GM15510 (cell line): ENCODE measurements around the gene TUBB2A.

Experiments
- POLR2A ChIP-seq: IDR thresholded peaks from 3 replicates; pipeline ENCODE4 v1.6.1; 2011; ENCODE audit warnings: borderline replicate concordance; ENCODE audit not compliant: insufficient read length; ENCODE audit errors: extremely low read depth

The TUBB2A gene

DNA sequence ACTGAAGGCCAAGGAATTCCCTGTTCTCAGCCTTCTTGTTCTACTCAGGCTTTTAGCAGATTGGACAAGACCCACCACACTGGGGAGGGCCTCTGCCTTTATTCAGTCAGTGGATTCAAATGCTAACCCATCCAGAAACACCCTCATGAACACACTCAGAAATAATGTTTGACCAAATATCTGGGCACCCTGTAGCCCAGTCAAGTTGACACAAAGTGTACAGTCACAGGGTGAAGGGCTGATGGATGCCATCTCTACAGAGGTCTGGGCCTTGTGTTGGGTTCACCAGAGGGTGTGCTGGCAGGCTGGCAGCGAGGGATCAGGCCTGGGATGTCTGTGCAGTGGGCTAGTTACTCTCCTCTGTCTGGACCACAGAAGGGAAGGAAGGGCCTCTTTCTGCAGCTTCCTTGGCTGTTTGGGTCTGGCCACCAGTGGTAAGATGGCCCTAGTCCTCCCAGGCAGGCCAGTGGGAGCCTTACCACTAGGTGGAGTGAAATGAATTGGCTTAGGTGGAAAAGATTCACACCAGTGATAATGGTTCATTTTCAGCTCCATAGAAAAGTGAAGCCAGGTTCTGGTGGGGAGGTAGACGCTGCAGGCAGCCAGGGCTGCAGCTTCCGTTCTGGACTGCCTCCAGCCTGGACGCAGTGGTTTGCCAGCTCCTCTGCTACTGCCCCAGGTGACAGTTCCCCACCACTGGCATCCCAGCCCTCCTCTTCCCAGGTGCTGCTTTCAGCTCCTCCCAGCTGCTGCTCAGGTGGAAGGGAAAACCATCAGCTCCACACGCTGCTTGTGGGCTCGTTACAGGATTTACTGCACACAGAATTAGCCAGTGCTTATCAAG, 9.2 kb downstream of the TUBB2A start:
- no peak for TF ChIP-seq POLR2A

DNA sequence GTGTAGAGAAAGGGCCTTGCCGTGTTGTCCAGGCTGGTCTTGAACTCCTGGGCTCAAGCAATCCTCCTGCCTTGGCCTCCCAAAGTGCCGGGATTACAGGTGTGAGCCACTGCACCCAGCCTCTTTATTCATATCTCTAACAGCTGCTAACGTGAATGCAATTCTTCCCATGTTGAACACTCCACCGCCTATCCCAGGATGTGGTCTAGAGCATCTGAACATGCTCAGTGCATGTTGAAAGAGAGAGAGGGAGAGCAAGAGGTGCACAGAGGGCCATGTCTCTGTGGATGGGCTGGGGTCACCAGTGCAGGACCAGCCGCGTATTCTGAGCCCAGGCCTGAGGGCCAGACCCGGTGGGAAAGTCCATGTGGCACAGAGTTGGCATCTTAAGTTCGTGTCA, 12.8 kb downstream of the TUBB2A start:
- no peak for TF ChIP-seq POLR2A

DNA sequence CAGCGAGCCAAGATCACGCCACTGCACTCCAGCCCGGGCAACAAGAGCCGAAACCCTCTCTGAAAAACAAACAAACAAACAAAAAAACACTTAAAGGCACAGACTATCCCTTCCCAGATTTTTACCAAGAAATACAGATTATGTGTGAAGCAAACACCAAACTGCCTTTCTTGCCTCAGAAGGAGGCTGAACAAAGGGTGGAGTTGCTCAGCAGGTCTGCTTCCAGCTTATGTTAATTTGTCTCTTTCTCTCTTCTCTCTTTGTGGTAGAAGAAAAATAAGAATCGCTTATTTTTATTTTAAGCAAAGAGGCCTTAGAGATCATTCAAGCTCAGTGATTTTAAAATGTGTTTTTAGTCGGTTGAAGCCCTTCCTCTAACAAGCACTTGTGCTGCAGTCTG, 14.2 kb downstream of the TUBB2A start:
- no peak for TF ChIP-seq POLR2A

DNA sequence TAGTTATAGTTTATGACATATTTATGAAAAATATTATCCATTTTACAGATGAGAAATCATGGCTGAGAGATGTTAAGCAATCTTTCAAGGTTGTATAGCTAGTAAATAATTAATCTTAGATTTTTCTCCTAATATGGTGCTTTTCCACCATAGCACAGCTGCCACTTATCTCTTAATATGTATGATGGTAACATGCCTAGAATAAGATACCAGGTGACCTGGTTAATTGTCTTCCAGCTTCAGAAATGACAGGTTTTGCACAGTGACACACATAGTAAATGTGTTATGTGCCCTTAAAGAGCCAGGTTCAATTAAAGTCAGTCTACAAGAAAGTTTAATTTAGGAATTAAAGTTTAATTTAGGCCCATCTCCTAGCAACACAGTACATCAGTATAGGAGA, 14.8 kb downstream of the TUBB2A start:
- TF ChIP-seq POLR2A: no peak

DNA sequence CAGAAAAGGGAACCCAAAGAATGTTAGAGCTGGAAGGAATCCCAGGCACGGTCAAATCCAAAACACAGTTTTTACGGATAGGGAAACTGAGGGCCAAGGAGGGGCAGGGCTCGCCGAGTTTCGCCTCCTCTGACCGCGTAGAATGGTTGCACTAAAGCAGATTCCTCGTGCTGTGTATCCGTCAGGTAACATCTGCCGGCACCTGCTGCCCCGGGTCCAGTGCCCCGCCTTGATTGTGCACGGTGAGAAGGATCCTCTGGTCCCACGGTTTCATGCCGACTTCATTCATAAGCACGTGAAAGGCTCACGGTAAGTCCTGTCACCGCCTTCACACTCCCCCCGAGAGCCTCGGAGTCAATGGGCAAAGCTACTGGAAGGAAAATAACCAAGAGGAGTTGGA, 17.1 kb downstream of the TUBB2A start:
- no peak for TF ChIP-seq POLR2A

DNA sequence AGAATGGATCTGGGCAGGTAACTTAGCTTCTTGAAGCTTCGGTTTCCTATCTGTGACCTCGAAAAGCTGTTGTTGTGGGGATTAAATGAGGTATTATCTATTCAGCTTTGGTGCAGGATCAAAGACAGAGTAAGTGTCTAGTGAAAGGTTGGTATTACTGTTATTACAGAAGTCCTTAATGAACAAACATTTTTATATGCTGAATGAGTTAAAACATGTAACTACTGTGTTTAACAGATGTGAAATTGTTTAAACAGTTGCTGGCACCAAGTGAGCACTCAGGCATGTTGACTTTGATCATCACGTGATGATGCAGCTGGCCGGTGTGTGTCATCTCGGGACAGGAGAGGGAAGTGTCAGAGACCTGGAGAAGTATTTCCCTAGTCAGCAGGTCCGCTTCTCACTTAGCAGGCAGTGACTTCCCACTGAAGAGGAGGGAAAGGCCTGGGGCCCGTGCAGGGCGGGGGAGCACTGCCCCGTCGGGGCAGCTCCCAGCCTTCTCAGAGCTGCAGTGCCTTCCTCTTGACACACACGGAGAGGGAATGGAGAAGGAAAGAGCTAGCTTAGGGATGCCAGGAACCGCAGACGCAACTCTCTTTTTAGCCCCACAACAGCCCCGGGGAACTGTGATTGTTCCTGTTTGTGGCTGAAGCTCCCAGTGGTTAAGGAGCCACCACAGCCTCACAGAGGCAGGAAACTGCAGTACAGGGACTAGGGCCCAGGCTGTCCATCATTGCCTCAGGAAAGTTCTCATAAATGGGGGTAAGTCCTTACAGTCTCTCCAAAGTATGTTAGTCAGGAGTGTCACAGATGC, 18.0 kb downstream of the TUBB2A start:
- TF ChIP-seq POLR2A: no peak

DNA sequence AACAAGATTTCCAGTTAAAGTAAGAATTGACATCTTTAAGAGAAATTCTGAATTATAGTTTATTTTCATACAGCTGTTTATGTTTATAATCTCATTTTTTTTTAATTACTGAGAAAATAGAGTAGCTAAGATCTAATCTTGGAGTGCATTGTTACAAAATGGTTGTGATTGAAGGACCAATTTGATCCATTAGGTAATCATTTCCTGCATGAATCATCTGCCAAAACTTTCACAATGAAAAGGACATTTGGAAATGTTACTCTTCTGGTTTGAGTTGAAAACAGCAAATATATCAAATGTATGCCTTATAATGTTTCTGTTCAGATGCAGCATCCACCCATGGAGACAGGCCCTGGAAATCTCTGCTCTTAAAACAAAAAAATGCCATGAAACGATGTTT, 19.0 kb downstream of the TUBB2A start:
- no peak for TF ChIP-seq POLR2A

DNA sequence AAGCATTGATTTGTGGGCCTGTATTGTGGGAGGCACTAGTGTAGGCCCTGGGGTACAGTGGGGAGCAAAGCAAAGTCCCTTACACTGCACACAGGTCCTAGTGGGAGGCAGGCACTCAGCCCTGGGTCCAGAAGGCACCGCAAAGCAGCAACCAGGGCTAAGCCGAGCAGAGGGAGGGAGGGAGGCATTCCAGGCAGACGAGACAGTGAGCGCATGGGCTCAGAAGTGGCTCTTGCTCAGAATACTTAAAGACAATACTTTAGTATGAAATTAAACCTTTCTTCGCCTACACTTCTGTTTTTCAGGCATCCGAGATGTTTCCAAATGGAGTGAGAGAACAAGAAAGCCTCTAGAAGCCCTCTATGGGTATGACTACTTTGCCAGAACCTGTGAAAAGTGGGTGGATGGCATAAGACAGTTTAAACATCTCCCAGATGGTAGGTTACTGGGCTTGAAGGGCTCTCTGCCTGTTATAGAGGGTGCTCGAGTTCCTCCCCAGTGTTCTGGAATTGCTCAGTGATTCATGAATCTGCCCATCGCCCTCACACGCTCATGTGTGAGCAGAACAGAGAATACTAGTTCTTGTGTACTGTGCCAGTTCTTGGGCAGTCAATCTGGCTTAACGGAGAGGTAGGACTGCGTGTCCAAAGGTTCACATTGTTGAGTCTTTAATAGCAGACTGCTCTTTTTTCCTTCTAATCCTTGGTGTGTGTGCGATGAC, 20.1 kb downstream of the TUBB2A start:
- no peak for TF ChIP-seq POLR2A

DNA sequence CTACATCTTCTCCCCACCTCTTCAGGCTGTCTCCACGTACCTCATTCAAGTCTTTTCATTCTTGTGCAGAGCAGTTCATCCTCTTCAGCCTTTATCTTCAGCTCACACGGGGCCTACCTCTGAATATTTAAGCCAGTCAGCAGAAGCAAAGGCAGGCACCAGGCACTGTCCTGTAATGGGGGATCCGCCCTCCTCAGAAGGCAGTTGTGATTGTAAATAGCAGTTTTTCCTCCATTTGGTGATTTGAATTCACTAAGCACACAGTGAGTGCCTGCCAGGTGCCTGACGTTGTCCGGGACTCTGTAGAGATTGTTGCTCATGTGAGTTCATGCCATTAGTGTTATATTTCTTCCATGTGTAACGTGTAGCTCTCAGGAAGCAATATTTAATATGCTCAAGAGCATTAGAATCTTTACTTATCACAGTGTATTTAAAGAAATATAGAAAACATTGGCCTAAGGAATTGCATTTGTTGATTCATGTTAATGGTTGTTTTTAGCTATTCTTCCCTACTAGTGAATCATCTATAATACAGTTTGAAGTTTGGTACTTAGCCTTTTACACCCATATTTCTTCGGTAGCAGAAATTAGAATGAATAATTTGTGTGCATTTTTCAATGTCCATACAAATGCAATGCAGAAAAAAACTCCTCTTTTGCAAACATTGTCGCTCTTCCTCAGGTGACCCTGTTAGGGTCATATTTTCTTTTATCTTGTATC, 20.9 kb downstream of the TUBB2A start:
- no peak for TF ChIP-seq POLR2A

DNA sequence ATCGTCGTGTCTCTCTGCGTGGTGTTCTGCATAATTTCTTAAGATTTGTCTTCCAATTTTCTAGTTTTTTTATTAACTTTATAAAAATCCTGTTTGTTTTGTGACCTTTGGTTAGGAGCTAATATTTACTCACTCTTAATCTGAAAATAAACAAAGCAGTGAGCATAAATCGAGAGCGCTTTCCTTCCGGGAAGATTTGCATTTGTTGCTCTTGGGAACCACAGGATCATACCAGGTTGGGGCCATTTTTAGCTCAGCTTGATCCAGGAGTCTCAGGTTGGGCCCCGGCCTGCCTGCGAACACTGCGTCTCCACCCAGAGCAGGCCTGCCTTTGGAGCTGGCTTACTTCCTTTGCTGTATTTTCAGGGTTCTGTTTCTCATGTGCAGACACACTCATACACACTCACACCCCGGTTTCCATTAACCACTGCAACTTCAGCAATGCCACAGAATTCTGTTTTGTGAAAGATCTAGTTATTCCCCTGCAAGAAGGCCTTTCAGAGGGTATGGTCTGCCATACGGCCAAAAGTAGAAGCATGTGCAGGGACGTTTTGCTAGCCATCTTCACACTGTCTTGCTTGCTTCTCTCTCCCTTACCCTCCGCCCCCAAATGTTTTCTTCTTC, 21.6 kb downstream of the TUBB2A start:
- TF ChIP-seq POLR2A: no peak

DNA sequence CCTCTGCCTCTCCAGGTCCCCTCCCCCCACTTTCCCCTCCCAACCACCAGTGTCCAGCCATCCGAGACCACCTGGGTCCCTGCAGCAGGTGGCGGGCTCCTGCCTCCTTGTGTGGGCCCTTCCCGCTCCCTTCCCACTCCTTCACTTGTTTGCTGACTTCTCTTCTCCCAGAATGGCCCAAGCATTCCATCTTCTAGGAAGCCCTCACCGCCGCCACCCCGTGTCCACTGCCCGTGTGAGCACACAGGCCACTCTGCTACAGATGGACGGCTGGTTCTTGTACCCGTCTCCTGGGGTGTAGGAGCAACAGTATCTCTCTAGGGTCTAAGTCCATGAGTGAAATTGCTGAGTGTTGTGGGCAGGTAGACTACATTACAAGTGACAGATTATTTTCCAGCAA, 23.8 kb downstream of the TUBB2A start:
- TF ChIP-seq POLR2A: no peak

DNA sequence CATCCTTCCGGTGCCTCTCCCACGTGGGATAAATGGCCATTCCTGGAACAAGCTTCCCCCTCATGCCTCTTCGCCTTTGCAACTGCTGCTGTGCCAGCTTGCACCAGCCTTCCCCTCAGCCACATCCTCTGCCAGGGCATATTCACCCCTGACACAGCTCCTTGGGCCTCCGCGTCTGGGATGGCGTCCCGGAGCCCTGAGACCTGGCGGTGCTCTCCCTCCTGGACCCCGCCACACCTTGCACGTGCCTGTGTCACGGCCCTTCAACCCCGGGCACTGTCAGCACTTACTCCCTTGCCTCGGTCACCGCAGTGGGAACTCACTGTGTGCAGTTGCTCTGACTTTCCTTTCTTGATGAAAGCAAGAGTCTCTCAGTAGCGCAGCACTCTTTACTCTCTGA, 25.6 kb downstream of the TUBB2A start:
- TF ChIP-seq POLR2A: no peak

DNA sequence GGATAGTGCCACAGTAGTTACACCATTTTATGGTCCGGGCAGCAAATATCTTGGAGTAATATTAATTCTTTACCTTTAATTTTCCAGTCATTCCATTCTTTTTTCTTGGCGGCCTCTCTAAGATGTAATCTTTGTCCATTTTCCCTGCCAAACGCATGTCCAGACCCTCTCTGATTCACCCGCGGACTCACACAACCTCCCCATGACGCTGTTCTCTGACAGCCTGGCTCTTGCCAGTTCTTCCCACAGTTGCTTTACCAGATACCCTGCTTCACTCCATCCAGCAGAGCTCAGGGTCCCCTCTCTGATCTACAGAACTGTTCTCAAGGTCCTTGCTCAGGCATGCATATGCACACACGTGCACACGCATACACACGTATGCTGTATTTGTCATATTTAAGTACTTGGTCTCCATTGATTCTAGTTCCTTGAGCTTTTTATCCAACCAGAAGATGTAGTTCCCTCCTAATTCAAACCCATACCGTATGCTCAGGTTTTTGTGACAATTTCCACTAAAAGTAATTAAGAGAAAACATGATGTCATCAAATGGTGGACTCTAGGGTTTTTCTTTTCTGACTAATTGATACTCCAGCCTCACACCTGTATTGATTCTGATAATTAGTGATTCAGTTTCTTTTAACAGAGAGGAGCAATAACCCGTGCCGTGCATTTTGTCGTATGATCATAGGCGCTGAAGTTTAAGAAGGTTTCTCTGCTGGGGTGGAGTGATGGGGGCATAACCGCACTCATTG, 28.8 kb downstream of the TUBB2A start:
- TF ChIP-seq POLR2A: no peak

DNA sequence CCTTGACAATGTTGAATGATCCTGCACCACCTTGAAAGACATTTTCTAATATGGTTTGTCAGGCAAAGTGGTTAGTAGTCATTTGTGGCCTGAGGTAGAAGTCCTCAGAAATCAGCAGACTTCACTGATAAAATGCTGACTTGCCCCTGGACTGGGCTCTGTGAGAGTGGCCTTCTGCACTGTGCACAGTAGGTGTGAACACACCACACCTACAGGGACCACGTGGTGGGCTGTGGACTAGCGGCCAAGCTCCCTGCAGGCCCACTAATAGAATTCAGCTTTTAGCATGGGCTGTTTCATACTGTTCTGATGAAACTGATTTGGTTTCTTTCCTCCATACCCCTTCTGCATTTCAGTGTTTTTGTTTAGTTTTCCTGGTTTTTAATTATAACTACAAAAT, 31.5 kb downstream of the TUBB2A start:
- no peak for TF ChIP-seq POLR2A

DNA sequence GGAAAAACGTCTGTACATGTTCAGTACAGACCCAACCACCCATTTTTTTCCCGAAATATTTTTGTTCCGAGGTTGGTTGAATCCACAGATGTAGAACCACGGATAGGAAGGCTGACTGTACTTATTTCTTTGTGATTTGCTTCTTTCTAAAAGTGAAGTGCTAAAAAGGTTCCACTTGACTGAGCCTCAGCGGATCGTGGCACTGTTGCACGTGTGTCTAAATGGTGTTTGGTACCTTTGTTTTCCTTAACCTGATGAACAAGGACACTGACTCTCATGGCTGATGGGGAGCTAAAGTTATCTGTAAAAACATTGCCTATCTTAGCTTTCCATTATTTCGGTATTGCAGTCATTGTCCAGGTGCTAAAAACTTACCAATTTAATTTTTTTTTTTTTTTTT, 32.7 kb downstream of the TUBB2A start:
- TF ChIP-seq POLR2A: no peak

DNA sequence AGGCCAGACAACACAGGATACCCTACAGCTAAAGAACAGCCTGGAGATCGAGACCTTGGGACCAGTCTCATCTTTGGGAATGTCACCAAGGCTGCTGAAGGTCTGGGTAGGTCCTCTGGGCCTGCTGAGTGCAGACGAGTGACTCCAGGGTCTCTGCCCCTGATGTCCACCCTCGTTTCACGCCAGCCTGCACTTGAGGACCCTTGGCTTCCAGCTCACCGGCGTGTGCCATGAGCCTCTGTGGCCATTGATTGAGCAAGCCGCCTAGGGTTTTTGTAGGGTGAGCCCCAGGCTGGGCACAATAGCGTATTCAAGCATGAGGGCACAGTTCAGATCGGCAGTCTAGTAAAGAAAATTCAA, 34.5 kb downstream of the TUBB2A start:
- no peak for TF ChIP-seq POLR2A
